H9 (cell line): Measurements from ENCODE around the gene TIAM1. TPM values are rescaled to one million over a fixed set of nuclear protein-coding genes. Genes with fewer than 3 reads are reported as not detected.

Experiments
- DNase-seq: peaks from one replicate; pipeline ENCODE4 v3.0.0-alpha.2; 2017
- H2AFZ ChIP-seq: one replicate; pipeline ENCODE4 v1.6.1; 2013; ENCODE audit warnings: mild to moderate bottlenecking, low read length, control low read depth, moderate library complexity
- H2AK5ac ChIP-seq: 2 replicates; pipeline ENCODE4 v1.6.1; 2013; ENCODE audit warnings: low read length, control low read depth, mixed read lengths; ENCODE audit not compliant: insufficient read length
- H2BK120ac ChIP-seq: one replicate; pipeline ENCODE4 v1.6.1; 2013; ENCODE audit warnings: low read depth, mild to moderate bottlenecking, low read length, control low read depth, inconsistent platforms; ENCODE audit not compliant: poor library complexity, severe bottlenecking
- H2BK12ac ChIP-seq: 2 replicates; pipeline ENCODE4 v1.6.1; 2013; ENCODE audit warnings: low read length, control low read depth, mixed read lengths, low read depth; ENCODE audit not compliant: insufficient read length
- H2BK15ac ChIP-seq: 2 replicates; pipeline ENCODE4 v1.6.1; 2013; ENCODE audit warnings: low read depth, low read length, control low read depth
- H2BK20ac ChIP-seq: one replicate; pipeline ENCODE4 v1.6.1; 2013; ENCODE audit warnings: low read depth, mild to moderate bottlenecking, low read length, control low read depth, inconsistent platforms; ENCODE audit not compliant: poor library complexity, severe bottlenecking
- H2BK5ac ChIP-seq: 2 replicates; pipeline ENCODE4 v1.6.1; 2013; ENCODE audit warnings: low read length, control low read depth, mixed read lengths; ENCODE audit not compliant: insufficient read length
- H3K14ac ChIP-seq: 2 replicates; pipeline ENCODE4 v1.6.1; 2013; ENCODE audit warnings: low read length, control low read depth; ENCODE audit not compliant: insufficient read depth
- H3K18ac ChIP-seq: 2 replicates; pipeline ENCODE4 v1.6.1; 2013; ENCODE audit warnings: low read depth, mild to moderate bottlenecking, mixed read lengths, low read length, control low read depth; ENCODE audit not compliant: insufficient read length
- H3K23ac ChIP-seq: 2 replicates; pipeline ENCODE4 v1.6.1; 2013; ENCODE audit warnings: low read length, control low read depth, mixed read lengths, low read depth; ENCODE audit not compliant: insufficient read length
- H3K23me2 ChIP-seq: 2 replicates; pipeline ENCODE4 v1.6.1; 2013; ENCODE audit warnings: low read depth, mild to moderate bottlenecking, mixed read lengths, low read length, control low read depth; ENCODE audit not compliant: insufficient read length, poor library complexity, severe bottlenecking
- H3K27ac ChIP-seq: 2 replicates; pipeline ENCODE4 v1.5.1; 2013; ENCODE audit warnings: low read length, control low read depth, mixed read lengths, low read depth; ENCODE audit not compliant: insufficient read length
- H3K27me3 ChIP-seq: 2 replicates; pipeline ENCODE4 v1.6.1; 2013; ENCODE audit warnings: low read length, control low read depth, inconsistent platforms; ENCODE audit not compliant: insufficient read depth
- H3K4ac ChIP-seq: 2 replicates; pipeline ENCODE4 v1.6.1; 2013; ENCODE audit warnings: low read depth, mild to moderate bottlenecking, control low read depth, inconsistent platforms, low read length, moderate library complexity
- H3K4me1 ChIP-seq: 2 replicates; pipeline ENCODE4 v1.6.1; 2013; ENCODE audit warnings: low read length, control low read depth, inconsistent platforms; ENCODE audit not compliant: insufficient read depth
- H3K4me2 ChIP-seq: 2 replicates; pipeline ENCODE4 v1.6.1; 2013; ENCODE audit warnings: low read length, control low read depth, mixed read lengths; ENCODE audit not compliant: insufficient read length, insufficient read depth
- H3K56ac ChIP-seq: 2 replicates; pipeline ENCODE4 v1.6.1; 2013; ENCODE audit warnings: low read depth, mild to moderate bottlenecking, mixed read lengths, low read length, control low read depth; ENCODE audit not compliant: insufficient read length
- H3K79me1 ChIP-seq: 2 replicates; pipeline ENCODE4 v1.6.1; 2013; ENCODE audit warnings: low read depth, mild to moderate bottlenecking, moderate library complexity, low read length, control low read depth, inconsistent platforms; ENCODE audit not compliant: insufficient read depth, poor library complexity, severe bottlenecking
- H3K79me2 ChIP-seq: 2 replicates; pipeline ENCODE4 v1.6.1; 2013; ENCODE audit warnings: low read length, control low read depth, inconsistent platforms; ENCODE audit not compliant: insufficient read depth
- H3K9ac ChIP-seq: 2 replicates; pipeline ENCODE4 v1.6.1; 2013; ENCODE audit warnings: low read length, control low read depth, mixed read lengths; ENCODE audit not compliant: insufficient read length; ENCODE audit errors: extremely low read depth
- H3K9me3 ChIP-seq: one replicate; pipeline ENCODE4 v1.6.1; 2013; ENCODE audit warnings: low read depth, low read length, inconsistent platforms; ENCODE audit not compliant: control insufficient read depth
- H3T11ph ChIP-seq: one replicate; pipeline ENCODE4 v1.6.1; 2013; ENCODE audit warnings: mild to moderate bottlenecking, low read length, control low read depth, inconsistent platforms
- H4K20me1 ChIP-seq: one replicate; pipeline ENCODE4 v1.6.1; 2013; ENCODE audit not compliant: control insufficient read depth, insufficient read length, insufficient read depth
- H4K5ac ChIP-seq: 2 replicates; pipeline ENCODE4 v1.6.1; 2013; ENCODE audit warnings: low read depth, mild to moderate bottlenecking, mixed read lengths, low read length, control low read depth; ENCODE audit not compliant: insufficient read length
- H4K8ac ChIP-seq: replicated peaks from 2 replicates; pipeline ENCODE4 v1.6.1; 2013; ENCODE audit warnings: low read length, control low read depth, mixed read lengths, low read depth; ENCODE audit not compliant: insufficient read length
- H4K91ac ChIP-seq: 2 replicates; pipeline ENCODE4 v1.6.1; 2013; ENCODE audit warnings: low read depth, mild to moderate bottlenecking, moderate library complexity, mixed read lengths, low read length, control low read depth; ENCODE audit not compliant: insufficient read length
- H3K27ac Mint-ChIP-seq, 3 experiments: 2 replicates in 2 of 3; 3 replicates in 1 of 3; pipeline ENCODE4 v1.8.0; 2020 to 2021; ENCODE audit warnings: mixed read lengths in 3 of 3, mild to moderate bottlenecking in 1 of 3, moderate library complexity in 1 of 3
- H3K27me3 Mint-ChIP-seq: 2 replicates; pipeline ENCODE4 v1.8.0; 2021; ENCODE audit warnings: low read depth, mild to moderate bottlenecking, moderate library complexity, mixed read lengths
- H3K36me3 Mint-ChIP-seq, 3 experiments: 2 replicates in 2 of 3; 3 replicates in 1 of 3; pipeline ENCODE4 v1.8.0; 2020 to 2021; ENCODE audit warnings: low read depth in 3 of 3, mixed read lengths in 3 of 3; ENCODE audit not compliant: insufficient read depth in 1 of 3
- H3K4me1 Mint-ChIP-seq, 2 experiments: 2 replicates each; pipeline ENCODE4 v1.8.0; 2020; ENCODE audit warnings: mixed read lengths in 2 of 2
- H3K4me3 Mint-ChIP-seq, 2 experiments: 2 replicates in 1 of 2; 3 replicates in 1 of 2; pipeline ENCODE4 v1.8.0; 2020 to 2021; ENCODE audit warnings: mild to moderate bottlenecking in 2 of 2, mixed read lengths in 2 of 2, moderate library complexity in 1 of 2
- H3K9me3 Mint-ChIP-seq, 2 experiments: 2 replicates in 1 of 2; 3 replicates in 1 of 2; pipeline ENCODE4 v1.8.0; 2020; ENCODE audit warnings: mild to moderate bottlenecking in 2 of 2, mixed read lengths in 2 of 2, moderate library complexity in 1 of 2
- CTCF ChIP-seq: fragments of 200-600 bp; sonication (generic); conservative IDR thresholded peaks from 3 replicates; pipeline ENCODE4 v1.8.0; 2021; ENCODE audit warnings: antibody characterized with exemption, mild to moderate bottlenecking
- WGBS: extraction: QIAGEN DNeasy Blood & Tissue Kit; methylation state at CpG from one replicate; pipeline ENCODE4 v1.1.7; 2013; ENCODE audit warnings: missing lambda C conversion rate, low lambda C conversion rate, mixed read lengths; ENCODE audit not compliant: insufficient read length; ENCODE audit errors: extremely low coverage; 5-methylcytosine and 5-hydroxymethylcytosine counted together
- total RNA-seq: library from RNA; stranded (reverse); gene quantifications from 2 replicates; pipeline ENCODE4 v1.2.1, GENCODE V29; 2021

The TIAM1 gene
- total RNA-seq, 1 experiment from 2014 or later, result 23.1 TPM

GRCh38 chr21:31201548-31201947, 142.5 kb downstream of the TIAM1 start:
- Histone ChIP-seq H3K56ac (no peak overlapping the region), H3K23ac (no peak overlapping the region), H2BK12ac (no peak overlapping the region), H2AK5ac (no peak overlapping the region), H4K8ac (no peak overlapping the region), H2BK15ac (no peak overlapping the region), H3K18ac (no peak overlapping the region), H2BK20ac (no peak overlapping the region), H3K23me2 (no peaks in the 10 kb centered on the region), H3K14ac (no peak overlapping the region), H3K4me1 (no peaks in the 10 kb centered on the region), H2AFZ (no peak overlapping the region), H4K20me1 (no peaks in the 10 kb centered on the region), H3K27me3 (no peaks in the 10 kb centered on the region; the same call in 1 of the 2 replicates), H3K9me3 (no peaks in the 10 kb centered on the region), H3K9ac (no peak overlapping the region), H2BK5ac (no peak overlapping the region), H4K91ac (no peak overlapping the region), H3K79me1 (no peaks in the 10 kb centered on the region), H3K4ac (no peak overlapping the region), H3K4me2 (no peak overlapping the region), H3T11ph (no peak overlapping the region), H3K79me2 (no peaks in the 10 kb centered on the region), H3K27ac (no peak overlapping the region), H4K5ac (no peak overlapping the region), H2BK120ac (no peak overlapping the region)
- peaks cover 3% of the 10 kb centered on the region in 2 experiments; a peak in 2 of 4 replicates for H3K4me1 Mint-ChIP-seq
- TF ChIP-seq CTCF, result no peak
- H3K36me3 Mint-ChIP-seq, result peaks cover 2 to 4% (median 2%) of the 10 kb centered on the region in 3 experiments; a peak in 3 of 7 replicates
- H3K27me3 Mint-ChIP-seq, result no peaks in the 10 kb centered on the region
- no peak overlapping the region for H3K27ac Mint-ChIP-seq
- no peak overlapping the region for H3K4me3 Mint-ChIP-seq
- no CpG with 5 or more reads among the region's 3 CpGs for WGBS
- no peak for DNase-seq
- H3K9me3 Mint-ChIP-seq, result peaks cover 0 to 2% of the 10 kb centered on the region in 2 experiments; a peak in 1 of 5 replicates
